Measurements from ENCODE around the gene KDM4D.

DNA sequence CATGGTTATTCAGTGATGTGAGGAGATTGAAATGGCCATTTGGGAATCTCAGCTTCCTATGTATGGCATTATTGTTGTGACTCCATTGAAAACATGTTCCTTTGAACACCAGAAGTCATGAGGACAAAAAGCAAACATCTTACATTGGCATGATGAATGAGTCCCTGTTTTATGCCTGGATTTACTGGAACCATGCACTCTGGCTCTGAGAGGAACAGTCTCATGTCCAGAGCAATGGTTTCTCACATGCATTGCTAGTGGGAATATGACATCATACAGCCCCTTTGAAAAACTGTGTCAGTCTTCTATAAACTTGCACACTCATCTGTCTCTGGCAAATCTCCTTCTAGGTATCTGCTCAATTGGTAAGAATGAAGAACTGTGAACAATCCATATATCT is 72.3 kb downstream of the KDM4D start:
- TF ChIP-seq CTCF (IDR thresholded peaks at IDR 0.05) (no peak), POLR2A (IDR thresholded peaks at IDR 0.05) (no peak)

Measured in thyroid gland (tissue), 4 donors.